Choroid plexus epithelial cell (primary cell): ENCODE measurements around the gene ZNRF1.
"Not testable (repeated sequence)": the region's sequence is repeated elsewhere in the genome, so short reads cannot be mapped to it uniquely, and the experiment has no call there.

Source experiments
- DNase-seq: peaks from one replicate; pipeline ENCODE4 v3.0.0-alpha.2; 2010; ENCODE audit warnings: low read depth
- H3K4me3 ChIP-seq: 2 replicates; pipeline ENCODE4 v1.5.1; 2011; ENCODE audit warnings: low read depth, mild to moderate bottlenecking, control low read depth, low read length, moderate library complexity
- TF ChIP-seq, protein P1 (sequence below): conservative IDR thresholded peaks from 2 replicates; pipeline ENCODE4 v1.5.1; 2011; ENCODE audit warnings: low read depth, mild to moderate bottlenecking, control low read depth, inconsistent platforms, low read length, moderate library complexity

Gene ZNRF1

GRCh38 chr16:75025761-75026160 lies 26.9 kb downstream of the ZNRF1 start:
- DNase-seq, result peak; percentile 75
- TF ChIP-seq, protein P1, sequence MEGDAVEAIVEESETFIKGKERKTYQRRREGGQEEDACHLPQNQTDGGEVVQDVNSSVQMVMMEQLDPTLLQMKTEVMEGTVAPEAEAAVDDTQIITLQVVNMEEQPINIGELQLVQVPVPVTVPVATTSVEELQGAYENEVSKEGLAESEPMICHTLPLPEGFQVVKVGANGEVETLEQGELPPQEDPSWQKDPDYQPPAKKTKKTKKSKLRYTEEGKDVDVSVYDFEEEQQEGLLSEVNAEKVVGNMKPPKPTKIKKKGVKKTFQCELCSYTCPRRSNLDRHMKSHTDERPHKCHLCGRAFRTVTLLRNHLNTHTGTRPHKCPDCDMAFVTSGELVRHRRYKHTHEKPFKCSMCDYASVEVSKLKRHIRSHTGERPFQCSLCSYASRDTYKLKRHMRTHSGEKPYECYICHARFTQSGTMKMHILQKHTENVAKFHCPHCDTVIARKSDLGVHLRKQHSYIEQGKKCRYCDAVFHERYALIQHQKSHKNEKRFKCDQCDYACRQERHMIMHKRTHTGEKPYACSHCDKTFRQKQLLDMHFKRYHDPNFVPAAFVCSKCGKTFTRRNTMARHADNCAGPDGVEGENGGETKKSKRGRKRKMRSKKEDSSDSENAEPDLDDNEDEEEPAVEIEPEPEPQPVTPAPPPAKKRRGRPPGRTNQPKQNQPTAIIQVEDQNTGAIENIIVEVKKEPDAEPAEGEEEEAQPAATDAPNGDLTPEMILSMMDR, result no peak
- no peak overlapping the region for H3K4me3 ChIP-seq

DNA sequence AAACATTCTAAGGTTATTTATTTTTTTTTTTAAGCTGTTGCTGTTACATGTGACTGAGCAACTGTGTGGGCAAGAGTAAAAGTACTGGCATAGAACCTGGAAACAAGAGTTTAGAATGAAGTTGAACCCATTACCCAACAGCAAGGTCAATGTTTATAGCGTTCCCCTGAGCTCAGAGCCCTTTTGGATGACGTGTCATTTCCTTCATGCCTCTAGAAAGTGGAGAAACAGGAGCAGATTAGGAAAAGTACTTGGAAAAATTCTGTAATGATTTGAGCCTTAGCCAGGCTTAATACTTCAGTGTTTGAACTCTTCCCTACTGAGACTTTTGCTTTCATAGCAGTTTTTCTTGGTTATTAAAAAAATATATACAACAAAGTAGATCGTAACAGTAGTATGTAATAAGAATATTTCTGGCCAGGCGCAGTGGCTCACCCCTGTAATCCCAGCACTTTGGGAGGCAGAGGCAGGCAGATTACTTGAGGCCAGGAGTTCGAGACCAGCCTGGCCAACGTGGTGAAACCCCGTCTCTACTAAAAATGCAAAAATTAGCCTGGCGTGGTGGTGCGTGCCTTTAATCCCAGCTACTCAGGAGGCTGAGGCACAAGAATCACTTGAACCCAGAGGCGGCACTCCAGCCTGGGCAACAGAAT lies 27.5 kb downstream of the ZNRF1 start:
- DNase-seq, result peak; percentile 93
- not testable (repeated sequence) for H3K4me3 ChIP-seq

DNA sequence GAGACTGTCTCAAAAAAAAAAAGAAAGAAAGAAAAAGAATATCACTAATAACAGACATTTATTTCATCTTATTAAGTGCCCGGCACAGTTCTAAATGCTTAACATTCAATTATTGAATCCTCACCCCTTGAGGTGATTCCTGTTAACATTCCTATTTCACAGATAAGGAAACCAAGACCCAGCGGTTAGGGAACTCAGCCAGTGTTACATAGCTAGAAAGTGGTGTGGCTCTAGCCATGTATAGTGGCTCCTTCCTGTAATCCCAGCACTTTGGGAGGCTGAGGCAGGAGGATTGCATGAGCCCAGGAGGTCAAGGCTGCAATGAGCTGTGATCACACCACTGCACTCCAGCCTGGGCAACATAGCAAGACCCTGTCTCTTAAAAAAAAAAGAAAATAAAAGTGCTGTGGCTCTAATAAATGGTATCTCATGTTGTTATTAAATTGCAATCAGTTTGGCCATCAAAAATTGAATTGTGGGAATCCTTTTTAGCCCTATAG lies 28.1 kb downstream of the ZNRF1 start:
- no peak overlapping the region for H3K4me3 ChIP-seq
- DNase-seq, result peak; percentile 48
- TF ChIP-seq, protein P1, result no peak

- TF ChIP-seq, protein P1, result no peak
- no peak overlapping the region for H3K4me3 ChIP-seq
- no peak for DNase-seq
Observed at GRCh38 chr16:75027520-75028300, 28.9 kb downstream of the ZNRF1 start.

DNA sequence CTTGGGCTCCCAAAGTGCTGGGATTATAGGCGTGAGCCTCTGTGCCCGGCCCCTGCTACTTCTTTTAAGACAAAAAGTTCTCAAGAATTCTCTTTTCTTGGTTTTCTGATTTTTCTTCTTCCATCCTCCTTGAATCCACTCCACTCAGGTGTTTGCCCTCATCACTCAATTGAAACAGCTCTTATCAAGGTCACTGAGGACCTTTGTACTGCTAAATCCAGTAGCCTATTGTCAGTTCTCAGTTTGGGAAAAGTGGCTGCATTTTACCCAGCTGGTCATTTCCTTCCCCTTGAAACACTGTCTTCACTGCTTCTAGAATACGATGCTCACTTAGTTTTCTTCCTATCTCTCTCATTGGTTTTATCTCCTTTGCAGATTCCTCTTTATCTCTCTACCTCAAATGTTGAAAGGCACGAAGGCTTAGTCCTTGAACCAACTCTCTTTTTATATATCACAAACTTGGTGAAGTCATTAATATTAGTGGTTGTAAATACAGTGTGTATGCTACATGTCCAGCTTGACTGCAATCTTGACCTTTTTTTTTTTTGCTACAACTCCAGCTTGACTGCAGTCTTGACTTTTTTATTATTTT lies 29.8 kb downstream of the ZNRF1 start:
- TF ChIP-seq, protein P1, result no peak
- no peak overlapping the region for H3K4me3 ChIP-seq
- DNase-seq, result no peak

GRCh38 chr16:75029854-75030253 lies 31.0 kb downstream of the ZNRF1 start:
- no peak overlapping the region for H3K4me3 ChIP-seq
- TF ChIP-seq, protein P1, result no peak
- DNase-seq, result peak; percentile 74

GRCh38 chr16:75032655-75033054 lies 33.8 kb downstream of the ZNRF1 start:
- H3K4me3 ChIP-seq, result no peak overlapping the region
- no peak for DNase-seq

More at GRCh38 chr16:75032655-75033054, 33.8 kb downstream of the ZNRF1 start:
- TF ChIP-seq, protein P1, result no peak
